ENCODE data around the gene CRPPA. TPM values are rescaled to one million over a fixed set of nuclear protein-coding genes. Genes with fewer than 3 reads are reported as not detected.

CRPPA gene
- total RNA-seq, 1 donor from 2014 or later = 2.6 TPM

GRCh38 chr7:16423761-16424160 is 2.4 kb upstream of the CRPPA start:
- DNase-seq (ENCODE audit: low spot score) = no peak
- no peaks in the 10 kb centered on the region for H3K79me2 ChIP-seq (ENCODE audit: low read depth)
- Mint-ChIP-seq H3K27me3 (ENCODE audit: insufficient read depth, low read depth) (peaks cover 6% of the 10 kb centered on the region), H3K4me1 (peaks cover 19% of the 10 kb centered on the region), H3K4me3 (no peak overlapping the region), H3K9me3 (peaks cover 3% of the 10 kb centered on the region), H3K27ac (no peak overlapping the region), H3K36me3 (no peaks in the 10 kb centered on the region)
- H3K9me3 ChIP-seq (ENCODE audit: low read depth) = no peaks in the 10 kb centered on the region
- H3K36me3 ChIP-seq = no peaks in the 10 kb centered on the region
- H4K20me1 ChIP-seq (ENCODE audit: low read depth) = no peaks in the 10 kb centered on the region
- H3K27ac ChIP-seq = no peak overlapping the region
- no peak overlapping the region for H2AFZ ChIP-seq (replicated peaks)
- H3F3A ChIP-seq (ENCODE audit: low read depth) = peaks cover 18% of the 10 kb centered on the region
- H3K9ac ChIP-seq = no peak overlapping the region
- H3K4me2 ChIP-seq = no peak overlapping the region
- TF ChIP-seq CTCF (IDR thresholded peaks at IDR 0.05) (no peak), EZH2 (IDR thresholded peaks at IDR 0.05) (no peak), EZH2phosphoT487 (IDR thresholded peaks at IDR 0.05) (no peak)
- peaks cover 6% of the 10 kb centered on the region for H3K4me1 ChIP-seq
- H3K27me3 ChIP-seq = no peaks in the 10 kb centered on the region
- no peak overlapping the region for H3K4me3 ChIP-seq

GRCh38 chr7:16422917-16423316 is 1.6 kb upstream of the CRPPA start:
- peak; percentile 6 for DNase-seq (ENCODE audit: low spot score)
- H3K27me3 Mint-ChIP-seq (ENCODE audit: insufficient read depth, low read depth) = peaks cover 6% of the 10 kb centered on the region

GRCh38 chr7:16422103-16422435 is 731 bp upstream of the CRPPA start:
- H3K36me3 Mint-ChIP-seq = no peaks in the 10 kb centered on the region
- H2AFZ ChIP-seq (replicated peaks) = no peak overlapping the region

More at GRCh38 chr7:16422917-16423316, 1.6 kb upstream of the CRPPA start:
- Histone ChIP-seq H3K9ac (no peak overlapping the region), H3K4me2 (no peak overlapping the region), H4K20me1 (ENCODE audit: low read depth) (no peaks in the 10 kb centered on the region), H3K79me2 (ENCODE audit: low read depth) (no peaks in the 10 kb centered on the region), H3K4me3 (no peak overlapping the region), H3K4me1 (peaks cover 6% of the 10 kb centered on the region), H3K27me3 (no peaks in the 10 kb centered on the region), H2AFZ (replicated peaks) (no peak overlapping the region), H3K27ac (no peak overlapping the region), H3K9me3 (ENCODE audit: low read depth) (no peaks in the 10 kb centered on the region), H3K36me3 (no peaks in the 10 kb centered on the region), H3F3A (ENCODE audit: low read depth) (peaks cover 19% of the 10 kb centered on the region)
- Mint-ChIP-seq H3K27ac (no peak overlapping the region), H3K9me3 (peaks cover 3% of the 10 kb centered on the region), H3K4me1 (peaks cover 26% of the 10 kb centered on the region), H3K36me3 (no peaks in the 10 kb centered on the region), H3K4me3 (no peak overlapping the region)
- TF ChIP-seq CTCF (IDR thresholded peaks at IDR 0.05) (peak; percentile 6), EZH2 (IDR thresholded peaks at IDR 0.05) (no peak), EZH2phosphoT487 (IDR thresholded peaks at IDR 0.05) (no peak)

More at GRCh38 chr7:16422103-16422435, 731 bp upstream of the CRPPA start:
- Mint-ChIP-seq H3K27ac (no peak overlapping the region), H3K9me3 (peaks cover 3% of the 10 kb centered on the region), H3K27me3 (ENCODE audit: insufficient read depth, low read depth) (peaks cover 6% of the 10 kb centered on the region), H3K4me1 (peaks cover 26% of the 10 kb centered on the region), H3K4me3 (peak overlapping the region; percentile 81)
- H3K36me3 ChIP-seq = no peaks in the 10 kb centered on the region
- H3F3A ChIP-seq (ENCODE audit: low read depth) = peaks cover 19% of the 10 kb centered on the region
- peaks cover 6% of the 10 kb centered on the region for H3K4me1 ChIP-seq
- H3K4me3 ChIP-seq = no peak overlapping the region
- H3K27ac ChIP-seq = no peak overlapping the region
- no peaks in the 10 kb centered on the region for H3K79me2 ChIP-seq (ENCODE audit: low read depth)
- no peaks in the 10 kb centered on the region for H3K27me3 ChIP-seq
- H3K9ac ChIP-seq = no peak overlapping the region
- no peak overlapping the region for H3K4me2 ChIP-seq
- H3K9me3 ChIP-seq (ENCODE audit: low read depth) = no peaks in the 10 kb centered on the region
- no peaks in the 10 kb centered on the region for H4K20me1 ChIP-seq (ENCODE audit: low read depth)
- DNase-seq (ENCODE audit: low spot score) = no peak
- TF ChIP-seq CTCF (IDR thresholded peaks at IDR 0.05) (no peak), EZH2 (IDR thresholded peaks at IDR 0.05) (no peak), EZH2phosphoT487 (IDR thresholded peaks at IDR 0.05) (no peak)
